DND-41 (cell line): ENCODE results near the gene KCNC3.

Experiments used
- EZH2 ChIP-seq: IDR thresholded peaks from 3 replicates; pipeline ENCODE4 v1.6.1; 2012; ENCODE audit warnings: borderline replicate concordance, low read depth, mild to moderate bottlenecking, moderate library complexity, low read length, inconsistent platforms; ENCODE audit not compliant: severe bottlenecking
- TF ChIP-seq, protein P1 (sequence below): IDR thresholded peaks from 2 replicates; pipeline ENCODE4 v1.5.1; 2012; ENCODE audit warnings: borderline replicate concordance, low read length, moderate library complexity, mild to moderate bottlenecking; ENCODE audit not compliant: poor library complexity, severe bottlenecking; ENCODE audit errors: extremely low read depth

DNA sequence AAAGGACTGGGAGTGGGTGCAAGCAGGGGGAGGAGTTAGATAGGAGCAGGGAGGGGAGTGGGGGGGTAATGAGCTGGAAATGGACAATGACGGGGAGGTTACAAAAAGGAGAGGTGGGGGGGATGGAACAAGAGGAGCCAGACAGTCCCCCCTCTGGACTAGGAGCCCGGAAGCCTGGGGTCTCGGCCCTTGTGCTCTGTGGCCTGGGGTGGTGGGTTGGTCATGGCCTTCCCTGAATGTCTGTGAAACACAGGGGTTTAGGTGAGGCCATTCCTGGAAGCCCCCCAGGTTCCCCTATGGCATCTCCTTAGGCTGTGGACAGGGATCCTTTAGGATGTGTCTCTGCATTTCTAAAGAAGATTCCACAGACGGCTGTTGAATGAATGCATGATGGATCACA, 12.1 kb downstream of the KCNC3 start:
- TF ChIP-seq, protein P1, sequence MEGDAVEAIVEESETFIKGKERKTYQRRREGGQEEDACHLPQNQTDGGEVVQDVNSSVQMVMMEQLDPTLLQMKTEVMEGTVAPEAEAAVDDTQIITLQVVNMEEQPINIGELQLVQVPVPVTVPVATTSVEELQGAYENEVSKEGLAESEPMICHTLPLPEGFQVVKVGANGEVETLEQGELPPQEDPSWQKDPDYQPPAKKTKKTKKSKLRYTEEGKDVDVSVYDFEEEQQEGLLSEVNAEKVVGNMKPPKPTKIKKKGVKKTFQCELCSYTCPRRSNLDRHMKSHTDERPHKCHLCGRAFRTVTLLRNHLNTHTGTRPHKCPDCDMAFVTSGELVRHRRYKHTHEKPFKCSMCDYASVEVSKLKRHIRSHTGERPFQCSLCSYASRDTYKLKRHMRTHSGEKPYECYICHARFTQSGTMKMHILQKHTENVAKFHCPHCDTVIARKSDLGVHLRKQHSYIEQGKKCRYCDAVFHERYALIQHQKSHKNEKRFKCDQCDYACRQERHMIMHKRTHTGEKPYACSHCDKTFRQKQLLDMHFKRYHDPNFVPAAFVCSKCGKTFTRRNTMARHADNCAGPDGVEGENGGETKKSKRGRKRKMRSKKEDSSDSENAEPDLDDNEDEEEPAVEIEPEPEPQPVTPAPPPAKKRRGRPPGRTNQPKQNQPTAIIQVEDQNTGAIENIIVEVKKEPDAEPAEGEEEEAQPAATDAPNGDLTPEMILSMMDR: no peak
- no peak for TF ChIP-seq EZH2
